ENCODE data around the gene LY86. TPM values are rescaled to one million over a fixed set of nuclear protein-coding genes. Genes with fewer than 3 reads are reported as not detected.

LY86 gene
- total RNA-seq, 1 experiment from 2014 or later = not detected

GRCh38 chr6:6682225-6682624, 93.7 kb downstream of the LY86 start:
- no peak for DNase-seq (ENCODE audit: low read depth)

- no peak for DNase-seq (ENCODE audit: low read depth)
These were observed 95.7 kb downstream of the LY86 start for GRCh38 chr6:6683969-6684833.

- peak; percentile 32 for DNase-seq (ENCODE audit: low read depth)
These were observed 96.9 kb downstream of the LY86 start for GRCh38 chr6:6685249-6686040.

- DNase-seq (ENCODE audit: low read depth) = no peak
These were observed 97.7 kb downstream of the LY86 start for GRCh38 chr6:6686176-6686575.

DNA sequence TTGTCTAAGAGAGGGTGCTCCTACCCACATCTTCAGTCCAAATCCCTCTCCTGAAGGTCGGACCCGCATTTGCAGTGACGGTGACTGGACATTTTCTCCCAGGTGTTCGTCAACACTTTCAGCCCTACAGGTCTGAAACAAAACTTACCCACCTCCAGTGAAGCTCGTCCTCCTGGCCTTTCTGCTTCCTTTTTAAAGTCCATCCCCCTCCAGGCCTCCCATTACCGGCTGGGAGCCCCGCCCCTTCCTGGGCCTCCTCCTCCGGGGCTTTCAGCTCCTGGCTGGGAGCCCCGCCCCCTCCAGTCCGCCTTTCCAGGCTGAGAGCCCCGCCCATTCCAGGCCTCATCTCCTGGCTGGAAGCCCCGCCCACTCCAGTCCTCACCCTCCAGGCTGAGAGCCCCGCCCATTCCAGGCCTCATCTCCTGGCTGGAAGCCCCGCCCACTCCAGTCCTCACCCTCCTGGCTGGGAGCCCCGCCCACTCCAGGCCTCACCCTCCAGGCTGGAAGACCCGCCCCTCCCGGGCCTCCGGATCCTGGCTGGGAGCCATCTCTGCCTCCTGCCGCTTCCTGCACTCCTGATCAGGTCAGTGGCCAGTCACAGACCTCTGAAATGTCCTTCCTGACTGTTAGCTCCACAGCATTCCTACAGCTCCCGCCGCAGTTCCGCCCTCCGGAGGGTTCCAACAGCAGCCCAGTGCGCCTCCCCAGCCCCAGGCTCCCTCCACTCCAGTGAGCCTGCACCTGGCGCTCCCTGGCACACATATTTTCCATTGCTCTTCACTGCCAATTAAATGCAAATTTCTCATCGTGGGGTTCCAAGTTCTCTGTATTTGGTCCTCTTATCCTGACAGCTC, 98.5 kb downstream of the LY86 start:
- peak; percentile 97 for DNase-seq (ENCODE audit: low read depth)

- no peak for DNase-seq (ENCODE audit: low read depth)
These were observed 99.8 kb downstream of the LY86 start for GRCh38 chr6:6688283-6688682.

DNA sequence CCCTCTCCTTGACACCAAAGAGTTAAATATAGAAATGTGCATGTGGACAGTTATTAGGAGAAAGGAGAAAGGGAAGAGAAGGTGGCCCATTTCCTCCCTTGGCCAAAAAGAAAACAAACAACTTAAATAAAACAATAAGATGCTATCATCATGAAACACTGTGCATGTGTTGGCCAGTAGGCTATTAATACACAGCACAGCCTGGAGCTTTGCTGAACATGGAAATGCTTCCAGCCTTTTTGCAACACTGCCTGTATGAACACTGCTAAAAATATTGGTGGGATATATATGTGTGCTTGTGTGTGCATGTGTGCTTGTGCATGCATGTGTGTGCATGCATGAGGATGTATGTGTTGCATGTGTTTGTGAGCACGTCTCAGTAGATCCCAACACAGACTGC, 100.4 kb downstream of the LY86 start:
- DNase-seq (ENCODE audit: low read depth) = no peak

GRCh38 chr6:6689400-6690143, 101.1 kb downstream of the LY86 start:
- peak; percentile 45 for DNase-seq (ENCODE audit: low read depth)

DNA sequence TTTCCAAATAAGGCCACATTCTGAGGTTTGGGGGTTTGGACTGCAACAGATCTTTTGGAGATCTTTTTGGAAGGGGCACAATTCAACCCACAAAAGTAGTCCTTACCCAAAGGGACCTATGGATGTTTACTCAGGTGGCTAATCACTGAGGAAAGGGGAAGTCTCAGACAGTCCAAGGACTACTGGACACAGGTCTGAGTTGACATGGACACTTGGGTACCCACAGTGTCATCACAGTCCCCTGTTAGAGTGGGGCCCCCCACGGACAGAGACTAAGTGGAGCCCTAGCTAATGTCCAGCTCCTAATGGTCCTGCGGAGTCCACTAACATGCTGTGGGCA, 101.6 kb downstream of the LY86 start:
- DNase-seq (ENCODE audit: low read depth) = no peak

- no peak for DNase-seq (ENCODE audit: low read depth)
These were observed 105.9 kb downstream of the LY86 start for GRCh38 chr6:6694368-6694780.

GRCh38 chr6:6694825-6695624, 106.5 kb downstream of the LY86 start:
- DNase-seq (ENCODE audit: low read depth) = no peak

- no peak for DNase-seq (ENCODE audit: low read depth)
These were observed 107.2 kb downstream of the LY86 start for GRCh38 chr6:6695625-6696276.

DNA sequence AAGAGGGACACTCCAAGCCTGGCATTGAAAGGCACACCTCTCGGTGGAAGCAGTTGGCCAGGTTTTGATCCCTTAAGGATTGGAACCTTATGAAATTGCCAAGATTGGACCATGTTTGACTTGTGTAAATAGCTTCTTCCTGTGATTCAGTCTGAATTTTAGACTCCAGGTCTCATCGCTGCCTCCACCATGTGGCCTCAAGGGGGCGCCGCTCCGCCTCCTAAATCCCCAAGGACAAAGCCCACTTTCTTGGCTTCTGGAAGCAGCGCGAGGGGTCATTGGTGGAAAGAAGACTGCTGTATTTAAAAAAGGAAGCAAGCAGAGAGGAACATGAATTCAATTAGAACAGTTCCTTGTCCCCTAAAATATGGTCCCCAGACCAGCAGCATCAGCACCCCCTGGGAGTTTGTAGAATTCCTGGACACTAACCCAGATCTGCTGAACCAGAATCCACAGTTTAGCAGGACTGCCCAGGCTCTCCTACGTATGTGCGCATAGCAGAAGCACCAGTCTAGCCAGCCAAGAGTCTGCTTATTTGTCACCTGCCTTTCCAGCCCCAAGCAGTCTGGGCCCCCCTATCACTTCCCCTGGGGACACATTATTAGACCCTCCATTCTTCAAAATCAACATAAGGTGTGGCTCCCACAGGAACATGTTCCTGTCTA, 108.5 kb downstream of the LY86 start:
- peak; percentile 54 for DNase-seq (ENCODE audit: low read depth)

DNA sequence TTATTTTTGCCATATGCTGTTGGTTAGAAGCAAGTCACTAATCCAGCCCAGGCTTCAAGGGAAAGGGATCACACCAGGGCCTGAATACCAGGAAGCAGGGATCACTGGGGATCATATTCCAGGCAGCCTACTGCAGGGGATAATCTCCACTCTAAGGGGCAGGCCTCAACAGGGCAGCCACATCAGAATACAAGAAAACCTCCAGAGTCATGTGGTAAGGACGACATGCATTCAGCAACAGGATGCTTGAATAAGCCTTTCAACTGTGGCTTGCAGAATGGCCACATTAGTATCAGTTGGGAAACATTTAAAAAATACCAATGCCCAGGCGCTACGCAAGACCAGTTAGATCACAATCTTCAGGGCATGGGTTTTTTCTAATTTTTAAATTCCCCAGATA, 109.1 kb downstream of the LY86 start:
- DNase-seq (ENCODE audit: low read depth) = no peak

- peak; percentile 96 for DNase-seq (ENCODE audit: low read depth)
These were observed 111.3 kb downstream of the LY86 start for GRCh38 chr6:6699741-6700367.

- DNase-seq (ENCODE audit: low read depth) = no peak
These were observed 112.1 kb downstream of the LY86 start for GRCh38 chr6:6700407-6701270.

GRCh38 chr6:6701864-6702263, 113.3 kb downstream of the LY86 start:
- no peak for DNase-seq (ENCODE audit: low read depth)

GRCh38 chr6:6703699-6704098, 115.2 kb downstream of the LY86 start:
- DNase-seq (ENCODE audit: low read depth) = no peak
